DND-41 (cell line): ENCODE measurements around the gene NARF.

Experiments used
- EZH2 ChIP-seq: IDR thresholded peaks from 3 replicates; pipeline ENCODE4 v1.6.1; 2012; ENCODE audit warnings: borderline replicate concordance, low read depth, mild to moderate bottlenecking, moderate library complexity, low read length, inconsistent platforms; ENCODE audit not compliant: severe bottlenecking
- TF ChIP-seq, protein P1 (sequence below): IDR thresholded peaks from 2 replicates; pipeline ENCODE4 v1.5.1; 2012; ENCODE audit warnings: borderline replicate concordance, low read length, moderate library complexity, mild to moderate bottlenecking; ENCODE audit not compliant: poor library complexity, severe bottlenecking; ENCODE audit errors: extremely low read depth

DNA sequence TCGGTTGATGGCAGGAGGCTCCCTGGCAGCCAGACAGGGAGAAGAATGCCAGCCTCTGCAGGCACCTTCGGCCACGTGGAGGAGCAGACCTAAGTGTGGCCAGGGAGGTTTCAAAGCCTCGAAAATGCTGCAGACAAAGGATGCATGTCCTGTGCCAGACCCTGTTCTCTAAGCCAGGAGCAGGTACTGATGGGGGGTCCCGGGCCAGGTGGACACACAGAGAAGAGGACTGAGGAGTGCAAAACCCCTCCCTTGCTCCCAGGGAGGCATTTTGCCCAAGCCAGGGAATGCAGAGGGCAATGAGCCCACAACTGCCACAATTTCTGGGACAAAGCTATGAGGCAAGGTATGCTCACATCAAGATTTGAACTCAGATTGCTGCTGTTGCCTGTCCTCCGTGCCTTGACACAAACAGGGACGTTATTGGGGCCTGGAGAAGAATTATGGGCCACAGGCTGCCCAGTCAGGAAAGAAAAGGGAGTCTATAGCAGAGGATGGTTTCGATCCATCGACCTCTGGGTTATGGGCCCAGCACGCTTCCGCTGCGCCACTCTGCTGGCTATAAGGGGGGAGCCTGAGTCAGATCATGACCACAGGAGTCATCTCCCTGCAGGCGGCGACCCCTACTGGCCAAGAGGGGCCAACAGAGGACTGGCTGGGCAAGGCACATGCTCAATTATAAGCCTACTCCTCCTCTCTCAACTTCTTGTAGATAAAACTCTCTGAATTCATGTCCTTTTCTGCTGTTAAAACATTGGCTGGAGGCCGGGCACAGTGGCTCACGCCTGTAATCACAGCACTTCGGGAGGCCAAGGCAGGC, 35.9 kb downstream of the NARF start:
- TF ChIP-seq, protein P1, sequence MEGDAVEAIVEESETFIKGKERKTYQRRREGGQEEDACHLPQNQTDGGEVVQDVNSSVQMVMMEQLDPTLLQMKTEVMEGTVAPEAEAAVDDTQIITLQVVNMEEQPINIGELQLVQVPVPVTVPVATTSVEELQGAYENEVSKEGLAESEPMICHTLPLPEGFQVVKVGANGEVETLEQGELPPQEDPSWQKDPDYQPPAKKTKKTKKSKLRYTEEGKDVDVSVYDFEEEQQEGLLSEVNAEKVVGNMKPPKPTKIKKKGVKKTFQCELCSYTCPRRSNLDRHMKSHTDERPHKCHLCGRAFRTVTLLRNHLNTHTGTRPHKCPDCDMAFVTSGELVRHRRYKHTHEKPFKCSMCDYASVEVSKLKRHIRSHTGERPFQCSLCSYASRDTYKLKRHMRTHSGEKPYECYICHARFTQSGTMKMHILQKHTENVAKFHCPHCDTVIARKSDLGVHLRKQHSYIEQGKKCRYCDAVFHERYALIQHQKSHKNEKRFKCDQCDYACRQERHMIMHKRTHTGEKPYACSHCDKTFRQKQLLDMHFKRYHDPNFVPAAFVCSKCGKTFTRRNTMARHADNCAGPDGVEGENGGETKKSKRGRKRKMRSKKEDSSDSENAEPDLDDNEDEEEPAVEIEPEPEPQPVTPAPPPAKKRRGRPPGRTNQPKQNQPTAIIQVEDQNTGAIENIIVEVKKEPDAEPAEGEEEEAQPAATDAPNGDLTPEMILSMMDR, result peak; percentile 87
- TF ChIP-seq EZH2, result no peak
